WTC11 (cell line): ENCODE results near the gene CCER1. TPM values are rescaled to one million over a fixed set of nuclear protein-coding genes. Genes with fewer than 3 reads are reported as not detected.

Experiments
- ATAC-seq: fragments of 200-7000 bp; cut with Tn5 transposase; 2 replicates; pipeline ENCODE4 v1.10.0; 2021; ENCODE audit warnings: mild to moderate bottlenecking, moderate library complexity
- CTCF ChIA-PET: fragments of 300-600 bp; sonication (Branson Sonifier 250); formaldehyde crosslinking; loops from one replicate; lab custom pipeline; 2021; ENCODE audit warnings: antibody characterized with exemption; lab: Charles Lee
- POLR2A ChIA-PET: fragments of 350-600 bp; sonication (Branson Sonifier 250); formaldehyde crosslinking; loops from one replicate; lab custom pipeline; 2021; ENCODE audit warnings: antibody characterized with exemption; lab: Charles Lee
- DNase-seq: peaks from one replicate; pipeline ENCODE4 v3.0.0; 2021; ENCODE audit warnings: low spot score
- H3K27ac Mint-ChIP-seq: 2 replicates; pipeline ENCODE4 v1.8.0; 2021; ENCODE audit warnings: mixed read lengths
- H3K27me3 Mint-ChIP-seq: 2 replicates; pipeline ENCODE4 v1.8.0; 2021; ENCODE audit warnings: low read depth, mild to moderate bottlenecking, moderate library complexity, mixed read lengths
- H3K36me3 Mint-ChIP-seq: 2 replicates; pipeline ENCODE4 v1.8.0; 2021; ENCODE audit warnings: mixed read lengths
- H3K4me1 Mint-ChIP-seq: 2 replicates; pipeline ENCODE4 v1.8.0; 2022; ENCODE audit warnings: mixed read lengths
- H3K4me3 Mint-ChIP-seq: 2 replicates; pipeline ENCODE4 v1.8.0; 2021; ENCODE audit warnings: mild to moderate bottlenecking, moderate library complexity, mixed read lengths
- H3K9me3 Mint-ChIP-seq: 2 replicates; pipeline ENCODE4 v1.8.0; 2021; ENCODE audit warnings: mixed read lengths
- FOXK1 ChIP-seq: sonication (generic); formaldehyde crosslinking; IDR thresholded peaks from 2 replicates; pipeline ENCODE4 v1.8.0; 2022; ENCODE audit warnings: mild to moderate bottlenecking, moderate library complexity, missing genetic modification reagents
- KAT7 ChIP-seq: sonication (generic); formaldehyde crosslinking; IDR thresholded peaks from 2 replicates; pipeline ENCODE4 v1.8.1; 2023; ENCODE audit warnings: missing genetic modification reagents, mild to moderate bottlenecking, borderline replicate concordance
- MLX ChIP-seq: sonication (generic); formaldehyde crosslinking; IDR thresholded peaks from 2 replicates; pipeline ENCODE4 v1.8.1; 2023; ENCODE audit warnings: mild to moderate bottlenecking, missing genetic modification reagents, moderate library complexity
- NFE2L1 ChIP-seq: sonication (generic); formaldehyde crosslinking; IDR thresholded peaks from 2 replicates; pipeline ENCODE4 v1.8.1; 2023; ENCODE audit warnings: missing genetic modification reagents
- NR2C2 ChIP-seq: sonication (generic); formaldehyde crosslinking; IDR thresholded peaks from 2 replicates; pipeline ENCODE4 v1.8.0; 2022; ENCODE audit warnings: mild to moderate bottlenecking, missing genetic modification reagents
- RELA ChIP-seq: sonication (generic); formaldehyde crosslinking; IDR thresholded peaks from 2 replicates; pipeline ENCODE4 v1.8.1; 2022; ENCODE audit warnings: missing genetic modification reagents, mild to moderate bottlenecking, borderline replicate concordance
- SMAD4 ChIP-seq: sonication (generic); formaldehyde crosslinking; IDR thresholded peaks from 2 replicates; pipeline ENCODE4 v1.8.0; 2022; ENCODE audit warnings: mild to moderate bottlenecking, missing genetic modification reagents
- SP1 ChIP-seq: sonication (generic); formaldehyde crosslinking; conservative IDR thresholded peaks from 2 replicates; pipeline ENCODE4 v1.8.1; 2022; ENCODE audit warnings: missing genetic modification reagents
- TCF7 ChIP-seq: sonication (generic); formaldehyde crosslinking; IDR thresholded peaks from 2 replicates; pipeline ENCODE4 v1.8.0; 2022; ENCODE audit warnings: mild to moderate bottlenecking, low read depth, missing genetic modification reagents, moderate library complexity
- ZBTB21 ChIP-seq: sonication (generic); formaldehyde crosslinking; IDR thresholded peaks from 2 replicates; pipeline ENCODE4 v1.8.1; 2023; ENCODE audit warnings: mild to moderate bottlenecking, missing genetic modification reagents, borderline replicate concordance
- ZNF138 ChIP-seq: sonication (generic); formaldehyde crosslinking; conservative IDR thresholded peaks from 2 replicates; pipeline ENCODE4 v1.8.1; 2022; ENCODE audit warnings: mild to moderate bottlenecking, moderate library complexity, missing genetic modification reagents
- ZNF219 ChIP-seq: sonication (generic); formaldehyde crosslinking; IDR thresholded peaks from 2 replicates; pipeline ENCODE4 v1.8.0; 2023; ENCODE audit warnings: missing genetic modification reagents, mild to moderate bottlenecking, borderline replicate concordance
- ZNF263 ChIP-seq: sonication (generic); formaldehyde crosslinking; IDR thresholded peaks from 2 replicates; pipeline ENCODE4 v1.8.1; 2022; ENCODE audit warnings: low read depth, mild to moderate bottlenecking, moderate library complexity, missing genetic modification reagents
- ZNF396 ChIP-seq: fragments of 250-450 bp; sonication (Bioruptor Pico); IDR thresholded peaks from 2 replicates; pipeline ENCODE4 v1.8.0; 2021; ENCODE audit warnings: mild to moderate bottlenecking, moderate library complexity, borderline replicate concordance
- ZNF532 ChIP-seq: fragments of 250-450 bp; sonication (Bioruptor Pico); IDR thresholded peaks from 2 replicates; pipeline ENCODE4 v1.9.0; 2021; ENCODE audit warnings: mild to moderate bottlenecking, borderline replicate concordance
- total RNA-seq: library from RNA; stranded (reverse); gene quantifications from 3 replicates; pipeline ENCODE4 v1.2.3, GENCODE V29; 2021
- TF ChIP-seq, protein P1 (sequence below): sonication (generic); formaldehyde crosslinking; IDR thresholded peaks from 2 replicates; pipeline ENCODE4 v1.8.1; 2022; ENCODE audit warnings: mild to moderate bottlenecking, moderate library complexity, missing genetic modification reagents
- TF ChIP-seq, protein P2 (sequence below): sonication (generic); formaldehyde crosslinking; IDR thresholded peaks from 2 replicates; pipeline ENCODE4 v1.8.0; 2022; ENCODE audit warnings: mild to moderate bottlenecking, missing genetic modification reagents
- TF ChIP-seq, protein P3 (sequence below): fragments of 250-450 bp; sonication (Bioruptor Pico); conservative IDR thresholded peaks from 2 replicates; pipeline ENCODE4 v1.9.0; 2021; ENCODE audit warnings: mild to moderate bottlenecking

Gene CCER1
- total RNA-seq, 1 experiment from 2014 or later: not detected

DNA sequence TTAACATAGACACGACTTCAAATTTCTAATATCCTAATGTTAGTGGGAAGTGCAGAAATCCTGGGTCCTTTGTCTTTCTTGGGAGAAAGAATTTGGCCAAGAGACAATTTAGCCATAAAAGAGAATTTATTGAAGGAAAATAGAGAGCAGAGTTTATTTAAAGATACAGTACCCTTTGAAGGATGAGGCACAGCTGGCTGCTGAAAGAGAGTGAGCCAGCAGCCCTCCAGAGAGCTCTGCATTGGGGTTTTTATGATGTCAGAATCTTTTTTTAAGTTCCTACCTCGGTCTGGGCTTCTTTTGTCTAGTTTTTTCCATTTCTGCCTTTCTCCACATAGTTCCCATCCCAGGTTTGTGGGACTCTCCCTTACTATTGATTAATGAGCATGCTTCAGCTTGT, 37.5 kb downstream of the CCER1 start (continued):
- no peak for TF ChIP-seq ZNF532 (CRISPR knock-in tag)
- TF ChIP-seq NFE2L1 (CRISPR knock-in tag): no peak
- TF ChIP-seq KAT7 (CRISPR knock-in tag): no peak
- TF ChIP-seq SP1 (CRISPR knock-in tag): no peak

GRCh38 chr12:90916516-90916915, 38.5 kb downstream of the CCER1 start:
- Mint-ChIP-seq H3K4me3 (no peak overlapping the region), H3K4me1 (peaks cover 9% of the 10 kb centered on the region), H3K27me3 (no peaks in the 10 kb centered on the region), H3K27ac (no peak overlapping the region), H3K36me3 (peaks cover 9% of the 10 kb centered on the region), H3K9me3 (peaks cover 22% of the 10 kb centered on the region)
- no peak for ATAC-seq
- DNase-seq: no peak
- ChIA-PET CTCF (no interaction called here), POLR2A (no interaction called here)
- TF ChIP-seq, protein P1, sequence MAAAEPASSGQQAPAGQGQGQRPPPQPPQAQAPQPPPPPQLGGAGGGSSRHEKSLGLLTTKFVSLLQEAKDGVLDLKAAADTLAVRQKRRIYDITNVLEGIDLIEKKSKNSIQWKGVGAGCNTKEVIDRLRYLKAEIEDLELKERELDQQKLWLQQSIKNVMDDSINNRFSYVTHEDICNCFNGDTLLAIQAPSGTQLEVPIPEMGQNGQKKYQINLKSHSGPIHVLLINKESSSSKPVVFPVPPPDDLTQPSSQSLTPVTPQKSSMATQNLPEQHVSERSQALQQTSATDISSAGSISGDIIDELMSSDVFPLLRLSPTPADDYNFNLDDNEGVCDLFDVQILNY (CRISPR knock-in tag): no peak
- TF ChIP-seq MLX (CRISPR knock-in tag) (no peak), NR2C2 (CRISPR knock-in tag) (no peak), RELA (no peak), ZNF396 (no peak), ZNF138 (CRISPR knock-in tag) (no peak), NFE2L1 (CRISPR knock-in tag) (no peak), ZNF532 (CRISPR knock-in tag) (no peak), TCF7 (CRISPR knock-in tag) (no peak), SMAD4 (CRISPR knock-in tag) (no peak), FOXK1 (no peak), ZNF263 (CRISPR knock-in tag) (no peak), ZBTB21 (no peak), ZNF219 (no peak)
- TF ChIP-seq, protein P2, sequence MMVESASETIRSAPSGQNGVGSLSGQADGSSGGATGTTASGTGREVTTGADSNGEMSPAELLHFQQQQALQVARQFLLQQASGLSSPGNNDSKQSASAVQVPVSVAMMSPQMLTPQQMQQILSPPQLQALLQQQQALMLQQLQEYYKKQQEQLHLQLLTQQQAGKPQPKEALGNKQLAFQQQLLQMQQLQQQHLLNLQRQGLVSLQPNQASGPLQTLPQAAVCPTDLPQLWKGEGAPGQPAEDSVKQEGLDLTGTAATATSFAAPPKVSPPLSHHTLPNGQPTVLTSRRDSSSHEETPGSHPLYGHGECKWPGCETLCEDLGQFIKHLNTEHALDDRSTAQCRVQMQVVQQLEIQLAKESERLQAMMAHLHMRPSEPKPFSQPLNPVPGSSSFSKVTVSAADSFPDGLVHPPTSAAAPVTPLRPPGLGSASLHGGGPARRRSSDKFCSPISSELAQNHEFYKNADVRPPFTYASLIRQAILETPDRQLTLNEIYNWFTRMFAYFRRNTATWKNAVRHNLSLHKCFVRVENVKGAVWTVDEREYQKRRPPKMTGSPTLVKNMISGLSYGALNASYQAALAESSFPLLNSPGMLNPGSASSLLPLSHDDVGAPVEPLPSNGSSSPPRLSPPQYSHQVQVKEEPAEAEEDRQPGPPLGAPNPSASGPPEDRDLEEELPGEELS (CRISPR knock-in tag): no peak
- TF ChIP-seq, protein P3, sequence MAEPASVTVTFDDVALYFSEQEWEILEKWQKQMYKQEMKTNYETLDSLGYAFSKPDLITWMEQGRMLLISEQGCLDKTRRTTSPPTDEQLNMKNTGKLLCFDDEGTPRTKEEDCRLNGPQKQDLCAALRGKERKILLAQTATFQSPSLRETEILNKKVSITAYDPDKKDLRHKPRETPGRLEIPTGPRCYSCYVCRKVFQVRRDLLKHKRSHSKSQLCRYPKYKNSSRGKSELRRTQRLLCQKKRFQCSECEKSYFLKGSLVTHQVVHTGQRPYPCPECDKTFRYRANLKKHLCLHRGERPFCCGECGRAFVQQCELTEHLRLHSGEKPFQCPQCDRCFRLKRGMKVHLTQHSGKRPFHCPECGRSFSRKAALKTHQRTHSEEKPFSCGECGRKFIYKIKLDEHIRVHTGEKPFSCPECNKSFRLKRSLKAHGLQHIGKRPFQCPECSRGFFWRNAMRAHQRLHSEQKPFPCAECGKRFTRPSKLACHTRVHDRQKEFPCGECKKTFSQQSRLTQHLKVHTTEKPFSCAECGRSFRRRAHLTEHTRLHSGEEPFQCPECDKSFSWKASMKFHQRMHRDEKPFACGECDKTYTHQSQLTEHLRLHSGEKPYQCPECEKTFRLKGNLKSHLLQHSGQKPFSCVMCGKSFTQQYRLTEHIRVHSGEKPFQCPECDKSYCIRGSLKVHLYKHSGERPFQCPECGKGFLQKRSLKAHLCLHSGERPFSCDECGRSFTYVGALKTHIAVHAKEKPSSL: no peak
